Activated CD8-positive, alpha-beta T cell treated with anti-CD3 and anti-CD28 coated beads for 36 hours (primary cell): ENCODE data around the gene PRDM16. TPM values are rescaled to one million over a fixed set of nuclear protein-coding genes. Genes with fewer than 3 reads are reported as not detected.

Experiments
- ATAC-seq: fragments of 200-7000 bp; cut with Tn5 transposase; one replicate; pipeline ENCODE4 v1.10.0; 2021; ENCODE audit warnings: mild to moderate bottlenecking, moderate library complexity
- CTCF ChIA-PET: fragments of 350-600 bp; sonication (Branson Sonifier 250); formaldehyde crosslinking; loops from one replicate; lab custom pipeline; 2021; ENCODE audit warnings: antibody characterized with exemption; lab: Charles Lee
- POLR2A ChIA-PET: fragments of 350-600 bp; sonication (Branson Sonifier 250); formaldehyde crosslinking; loops from one replicate; lab custom pipeline; 2021; ENCODE audit warnings: antibody characterized with exemption; lab: Charles Lee
- DNase-seq: peaks from one replicate; pipeline ENCODE4 v3.0.0-alpha.2; 2020
- H3K27ac Mint-ChIP-seq: one replicate; pipeline ENCODE4 v1.8.0; 2021; ENCODE audit warnings: mild to moderate bottlenecking, mixed read lengths
- H3K27me3 Mint-ChIP-seq: one replicate; pipeline ENCODE4 v1.8.0; 2021; ENCODE audit warnings: mixed read lengths
- H3K36me3 Mint-ChIP-seq: one replicate; pipeline ENCODE4 v1.8.0; 2021; ENCODE audit warnings: low read depth, mixed read lengths
- H3K4me1 Mint-ChIP-seq: one replicate; pipeline ENCODE4 v1.8.0; 2021; ENCODE audit warnings: low read depth, mixed read lengths
- H3K4me3 Mint-ChIP-seq: one replicate; pipeline ENCODE4 v1.8.0; 2021; ENCODE audit warnings: mild to moderate bottlenecking, moderate library complexity, mixed read lengths
- H3K9me3 Mint-ChIP-seq: one replicate; pipeline ENCODE4 v1.8.0; 2021; ENCODE audit warnings: mixed read lengths
- CTCF ChIP-seq: fragments of 200-600 bp; IDR thresholded peaks from one replicate; pipeline ENCODE4 v1.8.0; 2022; ENCODE audit warnings: antibody characterized with exemption, mild to moderate bottlenecking
- intact Hi-C: fragments of 100-400 bp; cut with micrococcal nuclease; formaldehyde crosslinking; loops from one replicate; pipeline ENCODE4 v1.10.0; 2022
- total RNA-seq, 2 experiments: library from RNA; stranded (reverse); gene quantifications; one replicate each; pipeline ENCODE4 v1.2.3, GENCODE V29; 2021

Gene PRDM16
- total RNA-seq, 2 experiments from 2014 or later, result 0.29 to 0.49 TPM

- Mint-ChIP-seq H3K9me3 (no peaks in the 10 kb centered on the region), H3K27ac (no peak overlapping the region), H3K36me3 (no peaks in the 10 kb centered on the region), H3K4me1 (no peaks in the 10 kb centered on the region), H3K27me3 (no peaks in the 10 kb centered on the region), H3K4me3 (no peak overlapping the region)
- no peak for TF ChIP-seq CTCF
- no peak for DNase-seq
- ChIA-PET POLR2A (no interaction called here), CTCF (no interaction called here)
- intact Hi-C loops, result no loop called here
- ATAC-seq, result no peak
Measured at GRCh38 chr1:3140437-3140836, 71.4 kb downstream of the PRDM16 start.

GRCh38 chr1:3141129-3141528 lies 72.1 kb downstream of the PRDM16 start:
- Mint-ChIP-seq H3K9me3 (no peaks in the 10 kb centered on the region), H3K27ac (no peak overlapping the region), H3K4me1 (no peaks in the 10 kb centered on the region), H3K4me3 (no peak overlapping the region), H3K27me3 (no peaks in the 10 kb centered on the region), H3K36me3 (no peaks in the 10 kb centered on the region)
- intact Hi-C loops, result no loop called here
- TF ChIP-seq CTCF, result no peak
- CTCF ChIA-PET, result no interaction called here
- ATAC-seq (no peak), DNase-seq (no peak)
- POLR2A ChIA-PET, result no interaction called here

- Mint-ChIP-seq H3K9me3 (no peaks in the 10 kb centered on the region), H3K27me3 (no peaks in the 10 kb centered on the region), H3K36me3 (no peaks in the 10 kb centered on the region), H3K4me1 (no peaks in the 10 kb centered on the region), H3K27ac (no peak overlapping the region), H3K4me3 (no peak overlapping the region)
- ChIA-PET POLR2A (no interaction called here), CTCF (no interaction called here)
- intact Hi-C loops, result no loop called here
- DNase-seq (no peak), ATAC-seq (no peak)
- TF ChIP-seq CTCF, result no peak
Measured at GRCh38 chr1:3141836-3142235, 72.8 kb downstream of the PRDM16 start.

- ATAC-seq (no peak), DNase-seq (no peak)
- H3K27me3 Mint-ChIP-seq, result no peaks in the 10 kb centered on the region
- ChIA-PET POLR2A (no interaction called here), CTCF (no interaction called here)
- no peaks in the 10 kb centered on the region for H3K4me1 Mint-ChIP-seq
- H3K9me3 Mint-ChIP-seq, result no peaks in the 10 kb centered on the region
- no peak for TF ChIP-seq CTCF
- H3K4me3 Mint-ChIP-seq, result no peak overlapping the region
- H3K36me3 Mint-ChIP-seq, result no peaks in the 10 kb centered on the region
- no peak overlapping the region for H3K27ac Mint-ChIP-seq
- intact Hi-C loops, result no loop called here
Measured at GRCh38 chr1:3142236-3142635, 73.2 kb downstream of the PRDM16 start.

GRCh38 chr1:3142751-3143150 lies 73.7 kb downstream of the PRDM16 start:
- H3K27ac Mint-ChIP-seq, result no peak overlapping the region
- ATAC-seq (no peak), DNase-seq (no peak)
- no peaks in the 10 kb centered on the region for H3K27me3 Mint-ChIP-seq
- TF ChIP-seq CTCF, result no peak
- no peaks in the 10 kb centered on the region for H3K9me3 Mint-ChIP-seq
- no peaks in the 10 kb centered on the region for H3K36me3 Mint-ChIP-seq
- no peaks in the 10 kb centered on the region for H3K4me1 Mint-ChIP-seq
- ChIA-PET CTCF (no interaction called here), POLR2A (no interaction called here)
- intact Hi-C loops, result no loop called here
- no peak overlapping the region for H3K4me3 Mint-ChIP-seq
